DMS114 treated with DMSO at 0.1 percent for 48 hours (cell line): ENCODE measurements around the gene GPRIN1.

Source experiments
- DNase-seq: peaks from one replicate; lab custom pipeline; 2025; ENCODE audit not compliant: unreplicated experiment; lab: John Stamatoyannopoulos, UW

Gene GPRIN1

GRCh38 chr5:176609724-176610434 lies at the start of gene GPRIN1:
GPRIN1 (minus strand) TSS chr5:176610156; CDS start chr5:176599834, 10,322 bp downstream.
- DNase-seq: peak; percentile 40

- DNase-seq: no peak
Measured at GRCh38 chr5:176659512-176659839, 49.5 kb upstream of the GPRIN1 start.

- DNase-seq: no peak
Measured at GRCh38 chr5:176658817-176659511, 49.0 kb upstream of the GPRIN1 start.

- peak; percentile 55 for DNase-seq
Measured at GRCh38 chr5:176658007-176658599, 48.1 kb upstream of the GPRIN1 start.

GRCh38 chr5:176656467-176656990 lies 46.6 kb upstream of the GPRIN1 start:
- DNase-seq: no peak

- no peak for DNase-seq
Measured at GRCh38 chr5:176654856-176655255, 44.9 kb upstream of the GPRIN1 start.

GRCh38 chr5:176653401-176654385 lies 43.7 kb upstream of the GPRIN1 start:
- no peak for DNase-seq

GRCh38 chr5:176652136-176652535 lies 42.2 kb upstream of the GPRIN1 start:
- no peak for DNase-seq

- DNase-seq: no peak
Measured at GRCh38 chr5:176651472-176651980, 41.6 kb upstream of the GPRIN1 start.

GRCh38 chr5:176650354-176650884 lies 40.5 kb upstream of the GPRIN1 start:
- DNase-seq: no peak

GRCh38 chr5:176648474-176649194 lies 38.7 kb upstream of the GPRIN1 start:
- DNase-seq: no peak

GRCh38 chr5:176647843-176648473 lies 38.0 kb upstream of the GPRIN1 start:
- DNase-seq: no peak

- peak; percentile 96 for DNase-seq
Measured at GRCh38 chr5:176647030-176647842, 37.3 kb upstream of the GPRIN1 start, which contains the start of gene TSPAN17. TSPAN17 (plus strand) TSS chr5:176647484; CDS start chr5:176647616, 132 bp downstream.

GRCh38 chr5:176646707-176647029 lies 36.7 kb upstream of the GPRIN1 start:
- DNase-seq: no peak

GRCh38 chr5:176646049-176646706 lies 36.2 kb upstream of the GPRIN1 start:
- DNase-seq: no peak

GRCh38 chr5:176644878-176645670 lies 35.1 kb upstream of the GPRIN1 start:
- DNase-seq: no peak

- DNase-seq: no peak
Measured at GRCh38 chr5:176644294-176644693, 34.3 kb upstream of the GPRIN1 start.
